HL-60 (cell line): ENCODE measurements around the gene DBN1.

Experiments used
- DNase-seq, 2 experiments: peaks; one replicate each; pipeline ENCODE4 v3.0.0-alpha.2; 2010 to 2020; ENCODE audit warnings: low read depth in 1 of 2, low spot score in 1 of 2
- H3K27ac ChIP-seq: fragments of 250-450 bp; sonication (Bioruptor Pico); replicated peaks from 2 replicates; pipeline ENCODE4 v1.5.1; 2020; ENCODE audit warnings: mild to moderate bottlenecking, moderate library complexity
- H3K27me3 ChIP-seq: fragments of 250-450 bp; sonication (Bioruptor Pico); 2 replicates; pipeline ENCODE4 v1.5.1; 2021; ENCODE audit warnings: mild to moderate bottlenecking, moderate library complexity; ENCODE audit not compliant: insufficient read depth, poor library complexity, severe bottlenecking
- H3K4me3 ChIP-seq: replicated peaks from 2 replicates; pipeline ENCODE4 v1.5.1; 2011; ENCODE audit warnings: mild to moderate bottlenecking, control low read depth, low read length; ENCODE audit not compliant: insufficient read depth
- GABPA ChIP-seq: IDR thresholded peaks from 2 replicates; pipeline ENCODE4 v1.6.1; 2012; ENCODE audit warnings: low read depth
- POLR2AphosphoS5 ChIP-seq: IDR thresholded peaks from 2 replicates; pipeline ENCODE4 v1.6.1; 2012; ENCODE audit warnings: low read depth
- SPI1 ChIP-seq: IDR thresholded peaks from 2 replicates; pipeline ENCODE4 v1.6.1; 2012; ENCODE audit warnings: low read depth, mild to moderate bottlenecking, borderline replicate concordance
- TF ChIP-seq, protein P1 (sequence below): IDR thresholded peaks from one replicate; pipeline ENCODE4 v1.5.1; 2011; ENCODE audit warnings: low read length, control low read depth, inconsistent platforms; ENCODE audit not compliant: insufficient read depth
- TF ChIP-seq, protein P2 (sequence below): IDR thresholded peaks from 2 replicates; pipeline ENCODE4 v1.6.1; 2012; ENCODE audit warnings: low read depth; ENCODE audit not compliant: insufficient replicate concordance

DBN1 gene

DNA sequence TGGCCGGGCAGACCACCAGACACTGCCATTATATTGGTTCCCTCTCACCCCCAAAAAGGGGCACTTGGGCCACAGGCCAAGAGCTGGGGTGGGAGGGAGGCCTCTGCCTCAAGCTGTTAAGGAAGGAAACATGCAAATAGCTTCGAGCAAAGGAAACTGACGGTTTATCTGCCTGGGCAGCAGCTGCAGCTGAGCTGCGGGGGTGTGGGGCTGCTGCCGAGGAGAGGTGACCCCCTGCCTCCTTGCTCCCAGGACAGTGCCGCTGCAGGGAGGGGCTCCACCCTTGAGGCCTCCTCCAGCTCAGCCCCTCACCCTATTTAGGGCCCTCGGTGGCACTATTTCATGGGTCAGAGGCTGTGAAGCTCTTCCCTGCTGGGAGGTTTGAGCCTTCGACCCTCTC lies 35.4 kb upstream of the DBN1 start:
- TF ChIP-seq, protein P1, sequence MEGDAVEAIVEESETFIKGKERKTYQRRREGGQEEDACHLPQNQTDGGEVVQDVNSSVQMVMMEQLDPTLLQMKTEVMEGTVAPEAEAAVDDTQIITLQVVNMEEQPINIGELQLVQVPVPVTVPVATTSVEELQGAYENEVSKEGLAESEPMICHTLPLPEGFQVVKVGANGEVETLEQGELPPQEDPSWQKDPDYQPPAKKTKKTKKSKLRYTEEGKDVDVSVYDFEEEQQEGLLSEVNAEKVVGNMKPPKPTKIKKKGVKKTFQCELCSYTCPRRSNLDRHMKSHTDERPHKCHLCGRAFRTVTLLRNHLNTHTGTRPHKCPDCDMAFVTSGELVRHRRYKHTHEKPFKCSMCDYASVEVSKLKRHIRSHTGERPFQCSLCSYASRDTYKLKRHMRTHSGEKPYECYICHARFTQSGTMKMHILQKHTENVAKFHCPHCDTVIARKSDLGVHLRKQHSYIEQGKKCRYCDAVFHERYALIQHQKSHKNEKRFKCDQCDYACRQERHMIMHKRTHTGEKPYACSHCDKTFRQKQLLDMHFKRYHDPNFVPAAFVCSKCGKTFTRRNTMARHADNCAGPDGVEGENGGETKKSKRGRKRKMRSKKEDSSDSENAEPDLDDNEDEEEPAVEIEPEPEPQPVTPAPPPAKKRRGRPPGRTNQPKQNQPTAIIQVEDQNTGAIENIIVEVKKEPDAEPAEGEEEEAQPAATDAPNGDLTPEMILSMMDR = no peak
- TF ChIP-seq, protein P2, sequence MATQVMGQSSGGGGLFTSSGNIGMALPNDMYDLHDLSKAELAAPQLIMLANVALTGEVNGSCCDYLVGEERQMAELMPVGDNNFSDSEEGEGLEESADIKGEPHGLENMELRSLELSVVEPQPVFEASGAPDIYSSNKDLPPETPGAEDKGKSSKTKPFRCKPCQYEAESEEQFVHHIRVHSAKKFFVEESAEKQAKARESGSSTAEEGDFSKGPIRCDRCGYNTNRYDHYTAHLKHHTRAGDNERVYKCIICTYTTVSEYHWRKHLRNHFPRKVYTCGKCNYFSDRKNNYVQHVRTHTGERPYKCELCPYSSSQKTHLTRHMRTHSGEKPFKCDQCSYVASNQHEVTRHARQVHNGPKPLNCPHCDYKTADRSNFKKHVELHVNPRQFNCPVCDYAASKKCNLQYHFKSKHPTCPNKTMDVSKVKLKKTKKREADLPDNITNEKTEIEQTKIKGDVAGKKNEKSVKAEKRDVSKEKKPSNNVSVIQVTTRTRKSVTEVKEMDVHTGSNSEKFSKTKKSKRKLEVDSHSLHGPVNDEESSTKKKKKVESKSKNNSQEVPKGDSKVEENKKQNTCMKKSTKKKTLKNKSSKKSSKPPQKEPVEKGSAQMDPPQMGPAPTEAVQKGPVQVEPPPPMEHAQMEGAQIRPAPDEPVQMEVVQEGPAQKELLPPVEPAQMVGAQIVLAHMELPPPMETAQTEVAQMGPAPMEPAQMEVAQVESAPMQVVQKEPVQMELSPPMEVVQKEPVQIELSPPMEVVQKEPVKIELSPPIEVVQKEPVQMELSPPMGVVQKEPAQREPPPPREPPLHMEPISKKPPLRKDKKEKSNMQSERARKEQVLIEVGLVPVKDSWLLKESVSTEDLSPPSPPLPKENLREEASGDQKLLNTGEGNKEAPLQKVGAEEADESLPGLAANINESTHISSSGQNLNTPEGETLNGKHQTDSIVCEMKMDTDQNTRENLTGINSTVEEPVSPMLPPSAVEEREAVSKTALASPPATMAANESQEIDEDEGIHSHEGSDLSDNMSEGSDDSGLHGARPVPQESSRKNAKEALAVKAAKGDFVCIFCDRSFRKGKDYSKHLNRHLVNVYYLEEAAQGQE = no peak
- TF ChIP-seq POLR2AphosphoS5 (peak; percentile 51; the same call in 1 of the 2 replicates), GABPA (no peak)
- Histone ChIP-seq H3K4me3 (peak overlapping the region; percentile 84), H3K27ac (peak overlapping the region; percentile 96), H3K27me3 (no peaks in the 10 kb centered on the region)
- DNase-seq = peak in 1 of 2 experiments; percentile 72

DNA sequence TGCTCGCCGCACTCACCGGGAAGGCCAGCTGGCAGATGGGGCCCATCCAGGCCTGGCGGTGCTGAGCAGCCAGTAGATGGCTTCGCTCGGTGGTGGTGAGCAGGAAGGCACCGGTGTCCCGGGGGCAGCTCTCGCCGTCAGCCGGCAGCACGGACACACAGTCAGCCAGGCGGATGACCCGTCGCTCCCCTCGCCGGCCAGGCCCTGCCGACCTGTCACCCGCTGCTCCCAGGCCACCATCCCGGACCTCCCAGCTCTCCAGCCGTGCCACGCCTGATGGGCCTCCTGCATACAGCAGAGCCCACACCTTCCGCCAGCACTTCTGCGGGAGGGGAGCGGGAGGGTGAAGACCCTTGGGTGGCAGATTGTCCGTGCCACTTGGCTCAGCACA lies 34.8 kb upstream of the DBN1 start:
- DNase-seq = no peak
- H3K4me3 ChIP-seq = peak overlapping the region; percentile 84
- peak overlapping the region; percentile 96 for H3K27ac ChIP-seq
- H3K27me3 ChIP-seq = no peaks in the 10 kb centered on the region
- TF ChIP-seq, protein P2 = peak; percentile 2
- TF ChIP-seq SPI1 (no peak), POLR2AphosphoS5 (no peak; the same call in 1 of the 2 replicates), GABPA (no peak)
- TF ChIP-seq, protein P1 = no peak

DNA sequence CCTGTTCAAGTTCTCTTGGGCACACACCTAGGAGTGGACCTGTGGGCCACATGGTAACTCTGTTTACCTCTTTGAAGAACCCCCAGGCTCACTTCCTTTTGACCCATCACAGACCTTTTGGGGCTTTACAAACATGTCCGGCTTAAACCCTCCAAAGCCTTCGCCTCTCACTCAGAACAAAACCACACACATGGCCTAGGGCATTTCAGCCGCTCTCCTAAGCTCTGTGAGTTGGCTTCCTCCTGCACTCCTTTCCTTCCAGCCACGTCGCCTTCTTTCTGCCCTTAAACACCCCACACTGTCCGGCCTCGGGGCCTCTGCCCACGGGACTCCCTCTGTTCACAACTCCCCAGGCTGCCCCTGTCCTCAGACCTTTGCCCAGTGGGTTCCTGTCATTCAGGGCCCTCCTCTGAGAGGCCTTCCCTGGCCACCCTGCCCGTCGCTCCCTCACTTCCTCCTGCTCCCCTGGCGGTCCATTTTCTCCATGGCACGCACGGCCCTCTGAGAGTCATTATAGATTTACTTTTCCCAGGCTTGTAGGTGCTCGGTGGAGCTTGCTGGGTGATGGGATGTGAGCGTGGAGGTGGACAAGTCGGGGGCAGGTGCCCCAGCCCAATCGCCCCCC lies 34.3 kb upstream of the DBN1 start:
- TF ChIP-seq POLR2AphosphoS5 = no peak
- TF ChIP-seq, protein P2 = peak; percentile 6
- no peak for TF ChIP-seq GABPA
- TF ChIP-seq SPI1 = peak; percentile 83; the same call in 1 of the 2 replicates
- TF ChIP-seq, protein P1 = peak; percentile 9
- peak in 1 of 2 experiments; percentile 73 for DNase-seq
- Histone ChIP-seq H3K4me3 (peak overlapping the region; percentile 84), H3K27me3 (no peaks in the 10 kb centered on the region), H3K27ac (peak overlapping the region; percentile 96)
